HepG2 (cell line): ENCODE data around the gene XRCC3. TPM values are rescaled to one million over a fixed set of nuclear protein-coding genes. Genes with fewer than 3 reads are reported as not detected.

Source experiments
- ATAC-seq: fragments of 200-7000 bp; cut with Tn5 transposase; 3 replicates; pipeline ENCODE4 v1.9.1; 2020; ENCODE audit warnings: mild to moderate bottlenecking, moderate library complexity
- BruUV-seq: library from RNA; stranded (reverse); fragments of 400-500 nt; replicated peaks from 2 replicates; lab custom pipeline; 2021; lab: Mats Ljungman, UMichigan
- CTCF ChIA-PET: fragments of 300-600 bp; formaldehyde crosslinking; extraction: SDS; loops from one replicate; lab custom pipeline; 2021; ENCODE audit warnings: low total read pairs, inconsistent platforms, low intra/inter-chr PET ratio; lab: Yijun Ruan, JAX
- POLR2A ChIA-PET: fragments of 350-600 bp; sonication (Branson Sonifier 250); formaldehyde crosslinking; loops from one replicate; lab custom pipeline; 2020; ENCODE audit warnings: antibody characterized with exemption, inconsistent platforms; lab: Yijun Ruan, JAX
- DNase-seq: peaks from one replicate; pipeline ENCODE4 v3.0.0-alpha.2; 2015; ENCODE audit warnings: low spot score
- FAIRE-seq: peaks from 3 replicates; lab custom pipeline; 2011; peaks lifted over from hg19 to GRCh38; lab: Jason Lieb, UNC
- H2AFZ ChIP-seq: one replicate; pipeline ENCODE4 v1.6.1; 2011; ENCODE audit warnings: low read length, inconsistent platforms
- H3K27ac ChIP-seq: fragments of 300-600 bp; 3 replicates; pipeline ENCODE4 v1.8.0; 2011; ENCODE audit warnings: mixed run types, mild to moderate bottlenecking, mixed read lengths, low read length, inconsistent platforms; ENCODE audit not compliant: insufficient read depth; ENCODE audit errors: extremely low read length
- H3K27me3 ChIP-seq, 2 experiments: fragments of 200-600 bp in 1 of 2; 2 replicates in 1 of 2; 3 replicates in 1 of 2; pipeline versions ENCODE4 v1.6.0 to v1.8.0; 2011; ENCODE audit warnings: low read length in 2 of 2, mild to moderate bottlenecking in 2 of 2, moderate library complexity in 2 of 2, inconsistent platforms in 1 of 2; ENCODE audit not compliant: insufficient read depth in 2 of 2, control insufficient read depth in 1 of 2
- H3K36me3 ChIP-seq, 2 experiments: fragments of 200-600 bp in 1 of 2; replicated peaks in 1 of 2; 2 replicates in 1 of 2; 3 replicates in 1 of 2; pipeline versions ENCODE4 v1.5.1 to v1.8.0; 2011; ENCODE audit warnings: low read length in 2 of 2, inconsistent platforms in 1 of 2; ENCODE audit not compliant: insufficient read depth in 2 of 2, control insufficient read depth in 1 of 2
- H3K4me1 ChIP-seq: 2 replicates; pipeline ENCODE4 v1.5.1; 2012; ENCODE audit warnings: low read length, inconsistent platforms; ENCODE audit not compliant: insufficient read depth
- H3K4me2 ChIP-seq: 2 replicates; pipeline ENCODE4 v1.6.0; 2011; ENCODE audit warnings: low read depth, low read length, inconsistent platforms
- H3K4me3 ChIP-seq, 3 experiments: fragments of 200-600 bp in 1 of 3; sonication (generic), shearing (Covaris generic) in 1 of 3; replicated peaks in 1 of 3; 2 replicates each; pipeline ENCODE4 v1.5.1; 2011 to 2016; ENCODE audit warnings: low read length in 3 of 3, inconsistent platforms in 2 of 3, low read depth in 2 of 3, mild to moderate bottlenecking in 2 of 3, control low read depth in 1 of 3, mixed read lengths in 1 of 3; ENCODE audit not compliant: insufficient read depth in 1 of 3
- H3K79me2 ChIP-seq: one replicate; pipeline ENCODE4 v1.6.1; 2011; ENCODE audit warnings: low read length, inconsistent platforms; ENCODE audit not compliant: insufficient read depth
- H3K9ac ChIP-seq: 2 replicates; pipeline ENCODE4 v1.6.0; 2011; ENCODE audit warnings: mild to moderate bottlenecking, low read depth, low read length, inconsistent platforms; ENCODE audit not compliant: insufficient read depth
- H3K9me3 ChIP-seq: 2 replicates; pipeline ENCODE4 v1.5.1; 2012; ENCODE audit warnings: mild to moderate bottlenecking, low read length
- H4K20me1 ChIP-seq: 2 replicates; pipeline ENCODE4 v1.6.0; 2011; ENCODE audit warnings: inconsistent platforms, mild to moderate bottlenecking, low read length, moderate library complexity; ENCODE audit not compliant: insufficient read depth
- CCAR2 ChIP-seq: fragments of 200-400 bp; formaldehyde crosslinking; optimal IDR thresholded peaks from 2 replicates; pipeline ENCODE3; 2018; ENCODE audit warnings: low read depth, mild to moderate bottlenecking, low read length, moderate library complexity
- CREM ChIP-seq, 2 experiments: sonication (generic) in 1 of 2; formaldehyde crosslinking in 1 of 2; IDR thresholded peaks; 2 replicates each; pipeline versions ENCODE4 v1.4.0 to v1.6.1; 2016 to 2020; ENCODE audit warnings: antibody characterized with exemption in 1 of 2, mild to moderate bottlenecking in 1 of 2, missing genetic modification reagents in 1 of 2
- HMG20B ChIP-seq: conservative IDR thresholded peaks from 2 replicates; pipeline ENCODE4 v1.6.1; 2016; ENCODE audit warnings: missing genetic modification reagents, missing compliant biosample characterization
- JARID2 ChIP-seq: sonication (generic); formaldehyde crosslinking; IDR thresholded peaks from 2 replicates; pipeline ENCODE4 v1.8.1; 2023; ENCODE audit warnings: missing genetic modification reagents, inconsistent platforms; ENCODE audit not compliant: insufficient replicate concordance
- KLF15 ChIP-seq: sonication (generic); formaldehyde crosslinking; IDR thresholded peaks from 2 replicates; pipeline ENCODE4 v1.8.1; 2023; ENCODE audit warnings: borderline replicate concordance, mild to moderate bottlenecking, inconsistent platforms, missing genetic modification reagents, mixed read lengths
- MTA3 ChIP-seq: sonication (generic); formaldehyde crosslinking; IDR thresholded peaks from 2 replicates; pipeline ENCODE4 v1.4.0; 2020; ENCODE audit warnings: missing genetic modification reagents
- SP4 ChIP-seq: sonication (generic); formaldehyde crosslinking; IDR thresholded peaks from 2 replicates; pipeline ENCODE4 v1.8.1; 2023; ENCODE audit warnings: mild to moderate bottlenecking, missing genetic modification reagents
- WGBS: methylation state at CpG from one replicate; pipeline ENCODE4 v1.1.6; 2017; ENCODE audit warnings: low lambda C conversion rate; 5-methylcytosine and 5-hydroxymethylcytosine counted together
- in situ Hi-C: cut with HindIII; loops from 2 replicates; pipeline ENCODE4 v1.10.0; 2017; ENCODE audit warnings: low pct_unique_long_range_greater_than_20kb; ENCODE audit not compliant: extremely low pct_ligation_motif_present
- intact Hi-C: fragments of 100-400 bp; cut with micrococcal nuclease; formaldehyde crosslinking; loops from one replicate; pipeline ENCODE4 v1.10.0; 2022; ENCODE audit not compliant: unreplicated experiment
- polyA plus RNA-seq, 8 experiments: library from polyadenylated mRNA; depleted of rRNA in 3 of 8; stranded (reverse) in 7 of 8; unstranded in 1 of 8; fragments of >200 nt; fragmentation: Illumina TruSeq in 4 of 8; extraction: Trizol in 4 of 8; gene quantifications; 2 replicates each; pipeline versions ENCODE4 v1.2.1 to v1.2.3, GENCODE V29; 2011 to 2016; ENCODE audit warnings: low read depth in 4 of 8, missing spikeins in 1 of 8, mixed read lengths in 1 of 8; ENCODE audit not compliant: insufficient read depth in 1 of 8
- total RNA-seq, 5 experiments: library from RNA; depleted of rRNA; stranded (reverse); fragments of >200 nt; fragmentation: Illumina TruSeq; extraction: Trizol; gene quantifications; 2 replicates each; pipeline ENCODE4 v1.2.3, GENCODE V29; 2016; ENCODE audit warnings: low read depth in 1 of 5
- TF ChIP-seq, protein P1 (sequence below): sonication (generic); formaldehyde crosslinking; IDR thresholded peaks from 2 replicates; pipeline ENCODE4 v1.4.0; 2020; ENCODE audit warnings: missing genetic modification reagents
- TF ChIP-seq, protein P2 (sequence below): IDR thresholded peaks from 2 replicates; pipeline ENCODE4 v1.4.0; 2020; ENCODE audit warnings: mild to moderate bottlenecking, missing genetic modification reagents
- TF ChIP-seq, protein P3 (sequence below): sonication (generic); formaldehyde crosslinking; conservative IDR thresholded peaks from 2 replicates; pipeline ENCODE4 v1.8.0; 2022; ENCODE audit warnings: mild to moderate bottlenecking, moderate library complexity, missing genetic modification reagents
- TF ChIP-seq, protein P4 (sequence below): sonication (generic); formaldehyde crosslinking; IDR thresholded peaks from 2 replicates; pipeline ENCODE4 v1.5.0; 2020; ENCODE audit warnings: mild to moderate bottlenecking, missing genetic modification reagents, moderate library complexity
- TF ChIP-seq, protein P5 (sequence below): sonication (generic); formaldehyde crosslinking; IDR thresholded peaks from 2 replicates; pipeline ENCODE4 v1.5.0; 2020; ENCODE audit warnings: missing genetic modification reagents

Gene XRCC3
- total and polyA plus RNA-seq, 2 of the 13 experiments (the other 11 are each of a cell fraction or from before 2014, with no cell fraction given), result 5.4 to 25.8 TPM

DNA sequence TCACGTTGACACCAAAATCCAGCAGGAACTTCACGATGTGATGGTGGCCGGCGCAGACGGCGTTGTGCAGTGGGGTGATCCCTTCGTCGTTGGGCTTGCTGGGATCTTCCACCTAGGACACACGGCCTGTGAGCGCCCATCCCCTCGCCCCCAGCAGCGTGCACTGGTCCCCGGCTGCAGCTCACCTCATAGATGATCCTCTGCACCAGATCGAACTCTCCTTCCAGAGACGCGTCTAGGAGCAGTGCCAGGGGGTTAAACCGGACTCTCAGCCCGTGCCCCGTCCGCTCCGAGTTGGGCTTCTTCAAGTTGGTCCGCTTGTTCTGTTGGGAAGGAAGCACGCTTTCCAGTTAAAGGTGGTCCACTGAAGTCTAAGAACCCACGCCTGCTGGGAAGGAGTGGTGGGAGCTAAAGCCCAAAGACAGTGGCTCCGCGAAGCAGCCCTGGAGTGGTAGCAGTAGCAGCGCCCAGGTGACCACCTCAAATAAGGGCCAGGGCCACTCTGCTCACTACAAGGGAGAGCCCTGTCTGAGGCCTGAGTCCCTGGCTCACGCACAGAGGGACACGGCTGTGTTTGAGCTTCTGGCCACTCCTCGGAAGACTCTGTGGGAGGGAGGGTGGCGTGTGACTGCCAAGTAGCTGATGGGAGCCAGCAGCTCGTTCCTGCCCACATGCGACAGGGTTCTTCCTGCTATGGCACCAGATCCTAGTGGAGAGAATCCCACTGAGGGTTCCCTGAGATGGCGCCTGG, 23.6 kb upstream of the XRCC3 start:
- H3K27me3 ChIP-seq, result no peaks in the 10 kb centered on the region
- ChIA-PET POLR2A (no interaction called here), CTCF (no interaction called here)
- H3K79me2 ChIP-seq, result no peaks in the 10 kb centered on the region
- WGBS, result 98% methylated on average over 29 of the region's 34 CpGs
- H4K20me1 ChIP-seq, result no peaks in the 10 kb centered on the region
- H2AFZ ChIP-seq, result no peak overlapping the region
- no peak overlapping the region for H3K27ac ChIP-seq
- 0 out of 2 replicates have a peak, but pooled peaks cover 10% of the 10 kb centered on the region for H3K4me1 ChIP-seq
- H3K9me3 ChIP-seq, result no peaks in the 10 kb centered on the region
- in situ Hi-C loops, result no loop called here
- H3K4me3 ChIP-seq, result no peak overlapping the region
- intact Hi-C loops, result no loop called here
- no TSS peak for BruUV-seq
- H3K9ac ChIP-seq, result no peak overlapping the region
- H3K4me2 ChIP-seq, result no peak overlapping the region
- no peak for FAIRE-seq
- no peak for ATAC-seq
- no peak for DNase-seq
- H3K36me3 ChIP-seq, result peaks cover 11 to 27% of the 10 kb centered on the region in 2 experiments; a peak in 4 of 5 replicates
- no peak for TF ChIP-seq CCAR2
- TF ChIP-seq, protein P1, sequence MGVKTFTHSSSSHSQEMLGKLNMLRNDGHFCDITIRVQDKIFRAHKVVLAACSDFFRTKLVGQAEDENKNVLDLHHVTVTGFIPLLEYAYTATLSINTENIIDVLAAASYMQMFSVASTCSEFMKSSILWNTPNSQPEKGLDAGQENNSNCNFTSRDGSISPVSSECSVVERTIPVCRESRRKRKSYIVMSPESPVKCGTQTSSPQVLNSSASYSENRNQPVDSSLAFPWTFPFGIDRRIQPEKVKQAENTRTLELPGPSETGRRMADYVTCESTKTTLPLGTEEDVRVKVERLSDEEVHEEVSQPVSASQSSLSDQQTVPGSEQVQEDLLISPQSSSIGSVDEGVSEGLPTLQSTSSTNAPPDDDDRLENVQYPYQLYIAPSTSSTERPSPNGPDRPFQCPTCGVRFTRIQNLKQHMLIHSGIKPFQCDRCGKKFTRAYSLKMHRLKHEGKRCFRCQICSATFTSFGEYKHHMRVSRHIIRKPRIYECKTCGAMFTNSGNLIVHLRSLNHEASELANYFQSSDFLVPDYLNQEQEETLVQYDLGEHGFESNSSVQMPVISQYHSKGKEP, result no peak
- TF ChIP-seq, protein P2, sequence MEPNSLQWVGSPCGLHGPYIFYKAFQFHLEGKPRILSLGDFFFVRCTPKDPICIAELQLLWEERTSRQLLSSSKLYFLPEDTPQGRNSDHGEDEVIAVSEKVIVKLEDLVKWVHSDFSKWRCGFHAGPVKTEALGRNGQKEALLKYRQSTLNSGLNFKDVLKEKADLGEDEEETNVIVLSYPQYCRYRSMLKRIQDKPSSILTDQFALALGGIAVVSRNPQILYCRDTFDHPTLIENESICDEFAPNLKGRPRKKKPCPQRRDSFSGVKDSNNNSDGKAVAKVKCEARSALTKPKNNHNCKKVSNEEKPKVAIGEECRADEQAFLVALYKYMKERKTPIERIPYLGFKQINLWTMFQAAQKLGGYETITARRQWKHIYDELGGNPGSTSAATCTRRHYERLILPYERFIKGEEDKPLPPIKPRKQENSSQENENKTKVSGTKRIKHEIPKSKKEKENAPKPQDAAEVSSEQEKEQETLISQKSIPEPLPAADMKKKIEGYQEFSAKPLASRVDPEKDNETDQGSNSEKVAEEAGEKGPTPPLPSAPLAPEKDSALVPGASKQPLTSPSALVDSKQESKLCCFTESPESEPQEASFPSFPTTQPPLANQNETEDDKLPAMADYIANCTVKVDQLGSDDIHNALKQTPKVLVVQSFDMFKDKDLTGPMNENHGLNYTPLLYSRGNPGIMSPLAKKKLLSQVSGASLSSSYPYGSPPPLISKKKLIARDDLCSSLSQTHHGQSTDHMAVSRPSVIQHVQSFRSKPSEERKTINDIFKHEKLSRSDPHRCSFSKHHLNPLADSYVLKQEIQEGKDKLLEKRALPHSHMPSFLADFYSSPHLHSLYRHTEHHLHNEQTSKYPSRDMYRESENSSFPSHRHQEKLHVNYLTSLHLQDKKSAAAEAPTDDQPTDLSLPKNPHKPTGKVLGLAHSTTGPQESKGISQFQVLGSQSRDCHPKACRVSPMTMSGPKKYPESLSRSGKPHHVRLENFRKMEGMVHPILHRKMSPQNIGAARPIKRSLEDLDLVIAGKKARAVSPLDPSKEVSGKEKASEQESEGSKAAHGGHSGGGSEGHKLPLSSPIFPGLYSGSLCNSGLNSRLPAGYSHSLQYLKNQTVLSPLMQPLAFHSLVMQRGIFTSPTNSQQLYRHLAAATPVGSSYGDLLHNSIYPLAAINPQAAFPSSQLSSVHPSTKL (CRISPR knock-in tag), result no peak
- TF ChIP-seq, protein P3, sequence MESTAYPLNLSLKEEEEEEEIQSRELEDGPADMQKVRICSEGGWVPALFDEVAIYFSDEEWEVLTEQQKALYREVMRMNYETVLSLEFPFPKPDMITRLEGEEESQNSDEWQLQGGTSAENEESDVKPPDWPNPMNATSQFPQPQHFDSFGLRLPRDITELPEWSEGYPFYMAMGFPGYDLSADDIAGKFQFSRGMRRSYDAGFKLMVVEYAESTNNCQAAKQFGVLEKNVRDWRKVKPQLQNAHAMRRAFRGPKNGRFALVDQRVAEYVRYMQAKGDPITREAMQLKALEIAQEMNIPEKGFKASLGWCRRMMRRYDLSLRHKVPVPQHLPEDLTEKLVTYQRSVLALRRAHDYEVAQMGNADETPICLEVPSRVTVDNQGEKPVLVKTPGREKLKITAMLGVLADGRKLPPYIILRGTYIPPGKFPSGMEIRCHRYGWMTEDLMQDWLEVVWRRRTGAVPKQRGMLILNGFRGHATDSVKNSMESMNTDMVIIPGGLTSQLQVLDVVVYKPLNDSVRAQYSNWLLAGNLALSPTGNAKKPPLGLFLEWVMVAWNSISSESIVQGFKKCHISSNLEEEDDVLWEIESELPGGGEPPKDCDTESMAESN (CRISPR knock-in tag), result no peak
- TF ChIP-seq MTA3 (CRISPR knock-in tag), result no peak
- TF ChIP-seq, protein P4, sequence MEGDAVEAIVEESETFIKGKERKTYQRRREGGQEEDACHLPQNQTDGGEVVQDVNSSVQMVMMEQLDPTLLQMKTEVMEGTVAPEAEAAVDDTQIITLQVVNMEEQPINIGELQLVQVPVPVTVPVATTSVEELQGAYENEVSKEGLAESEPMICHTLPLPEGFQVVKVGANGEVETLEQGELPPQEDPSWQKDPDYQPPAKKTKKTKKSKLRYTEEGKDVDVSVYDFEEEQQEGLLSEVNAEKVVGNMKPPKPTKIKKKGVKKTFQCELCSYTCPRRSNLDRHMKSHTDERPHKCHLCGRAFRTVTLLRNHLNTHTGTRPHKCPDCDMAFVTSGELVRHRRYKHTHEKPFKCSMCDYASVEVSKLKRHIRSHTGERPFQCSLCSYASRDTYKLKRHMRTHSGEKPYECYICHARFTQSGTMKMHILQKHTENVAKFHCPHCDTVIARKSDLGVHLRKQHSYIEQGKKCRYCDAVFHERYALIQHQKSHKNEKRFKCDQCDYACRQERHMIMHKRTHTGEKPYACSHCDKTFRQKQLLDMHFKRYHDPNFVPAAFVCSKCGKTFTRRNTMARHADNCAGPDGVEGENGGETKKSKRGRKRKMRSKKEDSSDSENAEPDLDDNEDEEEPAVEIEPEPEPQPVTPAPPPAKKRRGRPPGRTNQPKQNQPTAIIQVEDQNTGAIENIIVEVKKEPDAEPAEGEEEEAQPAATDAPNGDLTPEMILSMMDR, result no peak
- TF ChIP-seq, protein P5, sequence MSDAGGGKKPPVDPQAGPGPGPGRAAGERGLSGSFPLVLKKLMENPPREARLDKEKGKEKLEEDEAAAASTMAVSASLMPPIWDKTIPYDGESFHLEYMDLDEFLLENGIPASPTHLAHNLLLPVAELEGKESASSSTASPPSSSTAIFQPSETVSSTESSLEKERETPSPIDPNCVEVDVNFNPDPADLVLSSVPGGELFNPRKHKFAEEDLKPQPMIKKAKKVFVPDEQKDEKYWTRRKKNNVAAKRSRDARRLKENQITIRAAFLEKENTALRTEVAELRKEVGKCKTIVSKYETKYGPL (CRISPR knock-in tag), result no peak
- no peak for TF ChIP-seq JARID2 (CRISPR knock-in tag)
- no peak for TF ChIP-seq SP4 (CRISPR knock-in tag)
- TF ChIP-seq CREM (IDR thresholded peaks at IDR 0.05), result no peak
- no peak for TF ChIP-seq CREM (CRISPR knock-in tag; IDR thresholded peaks at IDR 0.05)
- no peak for TF ChIP-seq HMG20B (CRISPR knock-in tag)
- TF ChIP-seq KLF15 (CRISPR knock-in tag), result no peak
